HK-2 (cell line): Measurements from ENCODE around the gene STAT2.
"Not testable (repeated sequence)": the region's sequence is repeated elsewhere in the genome, so short reads cannot be mapped to it uniquely, and the experiment has no call there.

Experiments used
- DNase-seq: peaks from one replicate; pipeline ENCODE4 v3.0.0-alpha.2; 2018; ENCODE audit not compliant: unreplicated experiment

Gene STAT2

GRCh38 chr12:56330936-56331490 is 28.9 kb downstream of the STAT2 start:
- DNase-seq = no peak

- DNase-seq = no peak
Observed at GRCh38 chr12:56326533-56326932, 33.4 kb downstream of the STAT2 start.

DNA sequence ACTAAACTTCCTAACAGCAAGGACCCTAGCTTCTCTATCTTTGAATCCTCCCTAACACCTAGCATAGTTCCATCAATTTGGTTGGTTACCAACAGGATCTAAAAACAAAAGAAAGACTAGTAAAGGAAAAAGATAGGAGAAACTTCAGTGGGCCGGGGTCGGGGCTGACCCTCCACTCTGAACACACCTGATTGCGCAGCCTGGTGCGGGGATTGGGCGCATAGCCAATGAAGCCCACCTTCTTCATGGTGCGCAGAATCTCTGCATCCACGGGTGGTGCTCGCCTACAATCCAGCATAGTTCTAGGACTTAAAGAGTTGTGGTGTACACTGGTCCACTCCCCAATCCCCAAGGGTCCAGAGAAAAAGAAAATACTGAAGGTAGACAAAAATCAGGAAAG is 33.8 kb downstream of the STAT2 start:
- DNase-seq = no peak

GRCh38 chr12:56324206-56324605 is 35.7 kb downstream of the STAT2 start:
- no peak for DNase-seq

GRCh38 chr12:56321610-56322009 is 38.3 kb downstream of the STAT2 start:
- not testable (repeated sequence) for DNase-seq

DNA sequence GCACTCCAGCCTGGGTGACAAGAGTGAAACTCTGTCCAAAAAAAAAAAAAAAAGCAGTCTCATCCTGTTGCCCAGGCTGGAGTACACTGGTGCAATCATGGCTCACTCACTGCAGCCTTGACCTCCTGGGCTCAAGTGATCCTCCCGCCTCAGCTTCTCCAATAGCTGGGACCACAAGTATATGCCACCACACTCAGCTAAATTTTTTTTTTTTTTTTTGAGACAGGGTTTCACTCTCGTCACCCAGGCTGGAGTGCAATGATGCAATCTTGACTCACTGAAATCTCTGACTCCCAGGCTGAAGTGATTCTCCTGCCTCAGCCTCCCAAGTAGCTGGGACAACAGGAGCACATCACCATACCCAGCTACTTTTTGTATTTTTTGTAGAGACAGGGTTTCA is 38.9 kb downstream of the STAT2 start:
- no peak for DNase-seq

DNA sequence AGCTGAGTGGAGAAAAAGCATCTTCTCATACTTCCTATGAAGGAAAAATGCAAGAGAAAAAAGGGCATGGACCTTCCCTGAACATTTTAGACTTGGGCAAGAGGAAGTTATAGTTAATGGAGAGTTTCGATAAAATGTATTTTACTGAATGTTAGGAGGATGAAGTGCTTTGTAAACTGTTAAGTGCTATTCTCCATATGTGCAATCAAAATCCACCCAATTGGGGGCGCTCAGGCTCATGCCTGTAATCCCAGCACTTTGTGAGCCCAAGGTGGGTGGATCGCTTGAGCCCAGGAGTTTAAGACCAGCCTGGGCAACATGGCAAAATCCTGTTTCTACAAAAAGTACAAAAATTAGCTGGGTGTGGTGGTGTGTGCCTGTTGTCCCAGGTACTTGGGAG is 42.2 kb downstream of the STAT2 start:
- no peak for DNase-seq

DNA sequence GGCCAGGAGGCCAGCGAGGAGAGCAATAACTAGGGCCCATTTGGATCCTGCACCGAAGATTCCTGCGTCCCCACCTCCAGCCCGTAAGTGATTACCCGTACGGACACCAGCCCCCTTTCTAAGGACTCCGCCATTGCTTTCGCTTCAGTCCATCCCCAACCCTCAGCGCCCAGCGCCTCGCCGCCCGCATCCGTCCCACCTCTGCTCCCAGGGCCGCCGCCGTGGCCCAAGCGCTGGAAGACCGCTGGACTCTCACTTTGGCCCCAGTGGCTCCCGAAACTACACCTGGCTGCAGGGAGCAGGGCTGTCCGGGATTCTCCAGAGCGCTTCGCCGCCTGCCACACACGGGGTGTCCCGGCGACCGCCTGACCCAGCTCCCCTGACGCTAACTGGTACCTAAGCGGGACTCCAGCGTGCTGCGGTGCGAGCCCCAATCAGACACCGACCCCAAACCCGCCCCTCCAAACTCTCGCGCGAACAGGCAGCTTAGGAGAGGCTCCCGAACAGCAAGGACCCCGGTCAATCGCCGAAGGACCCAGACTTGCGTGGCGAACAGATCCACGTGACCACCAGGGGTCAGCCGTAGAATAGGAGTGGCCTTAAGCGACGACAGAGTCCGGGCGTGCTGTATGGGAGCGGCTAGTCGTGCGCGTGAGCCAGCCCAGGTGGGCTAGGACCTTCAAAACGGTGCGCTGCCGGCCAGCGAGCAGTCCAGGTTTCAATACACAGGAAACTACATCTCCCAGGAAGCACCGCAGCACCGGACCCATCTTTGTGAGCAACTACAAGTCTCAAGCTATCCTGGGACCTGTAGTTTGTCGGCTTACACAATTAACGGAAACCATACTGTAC is 44.1 kb downstream of the STAT2 start, which contains the start of gene CNPY2:
TSS of gene CNPY2 (minus strand) at position 367 of the 852 bp plus-strand sequence. CDS start 771 bp downstream, outside the sequence.
- peak; percentile 99 for DNase-seq

GRCh38 chr12:56315249-56315621 is 44.7 kb downstream of the STAT2 start:
- DNase-seq = no peak

GRCh38 chr12:56311003-56311402 is 48.9 kb downstream of the STAT2 start:
- DNase-seq = no peak

- no peak for DNase-seq
Observed at GRCh38 chr12:56308714-56309113, 51.2 kb downstream of the STAT2 start.

GRCh38 chr12:56307221-56307965 is 52.5 kb downstream of the STAT2 start:
- no peak for DNase-seq

DNA sequence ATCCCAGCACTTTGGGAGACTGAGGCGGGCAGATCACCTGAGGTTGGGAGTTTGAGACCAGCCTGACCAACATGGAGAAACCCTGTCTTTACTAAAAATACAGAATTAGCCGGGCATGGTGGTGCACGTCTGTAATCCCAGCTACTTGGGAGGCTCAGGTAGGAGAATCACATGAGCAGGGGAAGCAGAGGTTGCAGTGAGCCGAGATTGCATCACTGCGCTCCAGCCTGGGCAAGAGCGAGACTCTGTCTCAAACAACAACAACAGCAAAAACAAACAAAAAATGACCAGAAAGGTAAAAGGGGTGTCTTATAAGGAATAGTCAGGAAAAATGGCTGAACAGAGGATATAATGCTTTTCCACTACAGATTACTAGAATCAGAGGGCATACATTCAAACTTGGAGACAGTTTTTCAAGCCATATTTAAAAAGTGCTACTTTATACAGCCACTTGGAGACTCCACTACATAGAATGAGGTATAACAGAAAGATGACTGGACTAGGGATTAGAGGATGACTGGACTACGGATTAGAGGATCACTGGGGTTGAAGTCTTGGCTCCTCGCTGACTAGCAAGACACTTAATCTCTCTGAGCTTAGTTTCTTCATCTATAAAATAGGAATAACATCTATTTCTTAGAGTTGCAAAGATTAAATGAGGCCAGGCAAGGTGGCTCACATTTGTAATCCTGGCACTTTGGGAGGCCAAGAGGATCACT is 54.9 kb downstream of the STAT2 start:
- no peak for DNase-seq

DNA sequence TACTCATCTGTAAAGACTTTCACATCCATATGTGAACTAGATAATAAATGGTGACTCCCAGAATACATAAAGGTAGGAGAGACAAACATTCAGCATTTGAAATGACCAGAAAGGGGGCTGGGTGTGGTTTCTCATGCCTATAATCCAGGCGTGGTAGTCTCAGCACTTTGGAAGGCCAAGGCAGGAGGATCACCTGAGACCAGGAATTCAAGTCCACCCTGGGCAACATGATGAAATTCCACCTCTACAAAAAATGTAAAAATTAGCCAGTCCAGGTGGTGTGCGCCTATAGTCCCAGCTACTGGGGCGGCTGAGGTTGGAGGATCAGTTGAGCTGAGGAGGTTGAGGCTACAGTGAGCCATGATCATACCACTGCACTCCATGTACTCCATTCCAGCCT is 55.6 kb downstream of the STAT2 start:
- DNase-seq = no peak

DNA sequence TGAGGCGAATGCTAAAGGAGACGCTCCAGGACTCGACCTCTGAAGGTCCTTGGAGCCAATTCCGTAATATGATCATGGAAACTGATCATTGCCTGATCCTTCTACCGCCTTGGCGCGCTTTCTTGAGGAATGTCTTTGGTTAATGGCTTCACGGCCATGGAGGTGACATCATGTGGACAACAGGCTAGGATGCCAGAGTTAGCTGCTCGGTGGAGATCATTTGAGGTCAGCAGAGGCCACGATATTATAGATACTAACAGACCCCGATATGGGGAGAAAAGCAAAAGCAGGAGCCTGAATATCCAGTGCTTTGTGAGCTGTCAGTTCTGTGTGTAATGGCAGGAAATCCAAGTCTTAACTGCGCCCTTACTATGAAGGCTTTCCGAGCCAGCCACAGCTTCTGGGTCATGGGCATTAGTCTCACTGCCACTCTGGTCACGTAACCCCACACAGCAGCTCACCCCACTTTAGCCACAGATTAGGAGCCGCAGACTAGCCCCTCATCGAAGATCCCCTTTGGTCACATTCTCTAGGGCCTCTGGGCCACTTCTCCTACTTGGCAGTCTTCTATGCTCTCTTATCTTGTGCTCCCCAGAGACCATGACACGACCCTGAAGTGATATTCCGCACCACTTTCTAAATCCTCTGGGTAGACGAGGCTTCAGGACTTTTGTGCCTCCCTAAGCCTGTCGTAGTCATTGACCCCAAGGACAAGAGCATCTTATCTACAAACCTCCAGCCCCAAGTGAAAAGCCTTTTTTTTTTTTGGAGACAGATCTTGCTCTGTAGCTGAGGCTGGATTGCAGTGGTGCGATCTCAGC is 59.1 kb downstream of the STAT2 start:
- no peak for DNase-seq

GRCh38 chr12:56299853-56300643 is 59.9 kb downstream of the STAT2 start, which contains the start of gene CS:
TSS of gene CS (minus strand) at chr12:56300330. CDS start at chr12:56300201, 129 bp downstream.
- peak; percentile 97 for DNase-seq

DNA sequence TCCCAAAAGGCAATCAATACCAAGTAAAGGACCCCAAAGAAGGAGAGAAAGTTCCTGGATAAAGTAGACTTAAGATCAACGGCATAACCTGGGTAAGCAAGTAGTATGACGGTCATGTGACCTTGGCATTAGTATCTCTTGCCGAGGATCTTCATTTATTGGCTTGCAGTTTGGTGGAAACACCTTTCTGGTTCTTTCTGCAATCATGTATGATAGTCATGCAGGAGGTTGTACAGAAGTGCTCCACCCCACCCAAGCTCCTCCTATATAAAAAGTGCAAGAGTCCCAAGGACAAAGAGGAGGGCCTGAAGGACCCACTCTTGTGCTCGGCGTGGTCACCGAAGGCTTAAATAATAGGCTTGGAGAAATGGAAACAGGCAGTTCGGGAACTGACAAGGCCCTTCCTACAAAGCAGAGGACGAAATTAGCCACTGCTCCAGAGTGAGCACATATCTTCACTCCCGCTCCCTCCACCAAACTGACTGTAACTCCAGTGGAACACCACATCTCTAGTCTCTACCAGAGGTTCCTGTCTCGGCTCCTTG is 60.5 kb downstream of the STAT2 start:
- DNase-seq = no peak

GRCh38 chr12:56298828-56299227 is 61.1 kb downstream of the STAT2 start:
- DNase-seq = no peak

DNA sequence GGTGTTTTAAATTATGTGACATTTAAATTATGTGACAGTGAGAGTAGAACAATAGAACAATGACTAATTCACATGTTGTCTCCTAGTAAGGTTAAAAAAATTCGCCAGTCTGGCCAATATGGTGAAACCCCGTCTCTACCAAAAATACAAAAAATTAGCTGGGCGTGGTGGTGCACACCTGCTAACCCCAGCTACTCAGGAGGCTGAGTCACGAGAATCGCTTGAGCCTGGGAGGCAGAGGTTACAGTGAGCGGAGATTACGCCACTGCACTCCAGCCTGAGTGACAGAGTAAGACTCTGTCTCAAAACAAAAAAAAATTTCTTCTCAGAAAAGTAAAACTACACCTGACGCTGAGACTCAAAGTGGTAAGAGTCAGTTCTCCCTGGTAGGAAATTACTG is 62.5 kb downstream of the STAT2 start:
- DNase-seq = no peak

- DNase-seq = no peak
Observed at GRCh38 chr12:56296295-56296694, 63.6 kb downstream of the STAT2 start.
